ENCODE results near the gene TTC1.

Gene TTC1

DNA sequence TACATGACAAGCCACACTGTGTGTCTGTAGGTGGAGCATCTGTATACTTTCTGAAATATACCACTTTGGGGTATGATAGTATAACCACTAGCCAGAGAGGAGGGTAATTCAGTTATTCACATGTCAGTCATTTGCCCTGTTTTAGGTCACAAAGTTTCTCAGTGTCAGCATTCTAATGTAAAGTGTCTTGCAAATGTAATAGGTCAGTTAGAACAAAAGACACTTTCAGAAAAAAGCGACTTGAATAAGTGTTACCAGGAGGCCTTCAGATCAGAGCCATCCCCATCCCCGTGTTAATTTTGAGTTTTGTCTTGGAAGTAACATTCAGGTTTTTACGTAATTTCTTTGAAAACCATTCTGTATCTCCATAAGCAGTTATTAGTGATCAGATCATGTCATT lies 33.7 kb downstream of the TTC1 start:
- H3K27ac ChIP-seq (ENCODE audit: low read length) = no peak overlapping the region
- H3K9ac ChIP-seq (ENCODE audit: low read length) = no peak overlapping the region
- H3K79me2 ChIP-seq (ENCODE audit: low read length) = no peaks in the 10 kb centered on the region
- no peaks in the 10 kb centered on the region for H3K27me3 ChIP-seq (ENCODE audit: low read depth, low read length)
- H3K4me2 ChIP-seq (ENCODE audit: low read length) = no peak overlapping the region
- TF ChIP-seq, protein P1, sequence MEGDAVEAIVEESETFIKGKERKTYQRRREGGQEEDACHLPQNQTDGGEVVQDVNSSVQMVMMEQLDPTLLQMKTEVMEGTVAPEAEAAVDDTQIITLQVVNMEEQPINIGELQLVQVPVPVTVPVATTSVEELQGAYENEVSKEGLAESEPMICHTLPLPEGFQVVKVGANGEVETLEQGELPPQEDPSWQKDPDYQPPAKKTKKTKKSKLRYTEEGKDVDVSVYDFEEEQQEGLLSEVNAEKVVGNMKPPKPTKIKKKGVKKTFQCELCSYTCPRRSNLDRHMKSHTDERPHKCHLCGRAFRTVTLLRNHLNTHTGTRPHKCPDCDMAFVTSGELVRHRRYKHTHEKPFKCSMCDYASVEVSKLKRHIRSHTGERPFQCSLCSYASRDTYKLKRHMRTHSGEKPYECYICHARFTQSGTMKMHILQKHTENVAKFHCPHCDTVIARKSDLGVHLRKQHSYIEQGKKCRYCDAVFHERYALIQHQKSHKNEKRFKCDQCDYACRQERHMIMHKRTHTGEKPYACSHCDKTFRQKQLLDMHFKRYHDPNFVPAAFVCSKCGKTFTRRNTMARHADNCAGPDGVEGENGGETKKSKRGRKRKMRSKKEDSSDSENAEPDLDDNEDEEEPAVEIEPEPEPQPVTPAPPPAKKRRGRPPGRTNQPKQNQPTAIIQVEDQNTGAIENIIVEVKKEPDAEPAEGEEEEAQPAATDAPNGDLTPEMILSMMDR (IDR thresholded peaks at IDR 0.05; ENCODE audit: low read depth, low read length) = no peak
- no peak for TF ChIP-seq EZH2phosphoT487 (IDR thresholded peaks at IDR 0.05; ENCODE audit: low read depth)
- no peak overlapping the region for H2AFZ ChIP-seq (ENCODE audit: low read depth, low read length)
- H3K4me1 ChIP-seq (ENCODE audit: low read length) = no peaks in the 10 kb centered on the region
- H3K36me3 ChIP-seq (replicated peaks; ENCODE audit: low read depth, low read length) = peaks cover 17% of the 10 kb centered on the region
- H4K20me1 ChIP-seq (ENCODE audit: insufficient read depth, low read length) = no peaks in the 10 kb centered on the region
- H3K9me3 ChIP-seq (ENCODE audit: insufficient read depth, low read length) = no peaks in the 10 kb centered on the region
- H3K4me3 ChIP-seq (ENCODE audit: low read length) = no peak overlapping the region

DNA sequence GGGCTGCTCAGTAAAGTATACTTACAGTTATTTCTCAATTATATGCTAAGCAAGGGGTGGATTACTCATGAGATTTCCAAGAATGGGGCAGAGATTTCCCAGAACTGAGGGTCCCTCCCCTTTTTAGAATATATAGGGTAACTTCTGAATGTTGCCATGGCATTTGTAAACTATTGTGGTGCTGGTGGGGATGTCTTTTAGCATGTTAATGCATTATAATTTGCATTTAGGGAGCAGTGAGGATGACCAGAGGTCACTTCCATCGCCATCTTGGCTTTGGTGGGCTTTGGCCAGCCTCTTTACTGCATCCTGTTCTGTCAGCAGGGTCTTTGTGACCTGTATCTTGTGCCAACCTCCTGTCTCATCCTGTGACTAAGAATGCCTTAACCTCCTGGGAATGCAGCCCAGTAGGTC lies 35.5 kb downstream of the TTC1 start:
- Histone ChIP-seq H3K79me2 (ENCODE audit: low read length) (no peaks in the 10 kb centered on the region), H3K27ac (ENCODE audit: low read length) (no peak overlapping the region), H4K20me1 (ENCODE audit: insufficient read depth, low read length) (no peaks in the 10 kb centered on the region), H3K4me1 (ENCODE audit: low read length) (no peaks in the 10 kb centered on the region), H2AFZ (ENCODE audit: low read depth, low read length) (no peak overlapping the region), H3K4me3 (ENCODE audit: low read length) (no peak overlapping the region), H3K4me2 (ENCODE audit: low read length) (no peak overlapping the region), H3K9ac (ENCODE audit: low read length) (no peak overlapping the region), H3K36me3 (replicated peaks; ENCODE audit: low read depth, low read length) (peaks cover 15% of the 10 kb centered on the region), H3K27me3 (ENCODE audit: low read depth, low read length) (no peaks in the 10 kb centered on the region), H3K9me3 (ENCODE audit: insufficient read depth, low read length) (no peaks in the 10 kb centered on the region)
- TF ChIP-seq, protein P1 (IDR thresholded peaks at IDR 0.05; ENCODE audit: low read depth, low read length) = no peak
- TF ChIP-seq EZH2phosphoT487 (IDR thresholded peaks at IDR 0.05; ENCODE audit: low read depth) = no peak

DNA sequence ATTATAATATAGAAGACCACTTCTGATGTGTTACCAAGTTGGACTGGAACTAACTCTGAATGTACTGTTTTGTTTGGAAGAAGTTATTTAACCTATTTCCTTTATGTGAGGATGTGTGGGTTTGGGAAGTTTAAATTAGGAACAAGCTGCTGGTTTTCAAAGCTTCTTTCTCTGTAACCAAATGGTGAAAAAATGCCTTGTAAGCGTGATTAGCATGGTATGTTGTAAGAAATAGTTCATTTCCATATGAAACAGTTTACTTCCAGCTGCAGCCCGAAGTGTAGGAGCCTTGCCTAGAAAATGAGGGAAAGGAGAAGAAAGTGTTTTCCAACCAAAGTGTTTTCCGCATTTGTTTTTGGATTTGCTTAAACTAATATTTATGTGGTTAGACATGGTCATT lies 36.0 kb downstream of the TTC1 start:
- H3K9ac ChIP-seq (ENCODE audit: low read length) = no peak overlapping the region
- TF ChIP-seq EZH2phosphoT487 (IDR thresholded peaks at IDR 0.05; ENCODE audit: low read depth) = no peak
- TF ChIP-seq, protein P1 (IDR thresholded peaks at IDR 0.05; ENCODE audit: low read depth, low read length) = no peak
- H3K27ac ChIP-seq (ENCODE audit: low read length) = no peak overlapping the region
- H3K9me3 ChIP-seq (ENCODE audit: insufficient read depth, low read length) = no peaks in the 10 kb centered on the region
- no peaks in the 10 kb centered on the region for H4K20me1 ChIP-seq (ENCODE audit: insufficient read depth, low read length)
- H3K36me3 ChIP-seq (replicated peaks; ENCODE audit: low read depth, low read length) = peaks cover 15% of the 10 kb centered on the region
- H3K27me3 ChIP-seq (ENCODE audit: low read depth, low read length) = no peaks in the 10 kb centered on the region
- no peak overlapping the region for H2AFZ ChIP-seq (ENCODE audit: low read depth, low read length)
- no peaks in the 10 kb centered on the region for H3K4me1 ChIP-seq (ENCODE audit: low read length)
- no peak overlapping the region for H3K4me2 ChIP-seq (ENCODE audit: low read length)
- no peaks in the 10 kb centered on the region for H3K79me2 ChIP-seq (ENCODE audit: low read length)
- no peak overlapping the region for H3K4me3 ChIP-seq (ENCODE audit: low read length)

DNA sequence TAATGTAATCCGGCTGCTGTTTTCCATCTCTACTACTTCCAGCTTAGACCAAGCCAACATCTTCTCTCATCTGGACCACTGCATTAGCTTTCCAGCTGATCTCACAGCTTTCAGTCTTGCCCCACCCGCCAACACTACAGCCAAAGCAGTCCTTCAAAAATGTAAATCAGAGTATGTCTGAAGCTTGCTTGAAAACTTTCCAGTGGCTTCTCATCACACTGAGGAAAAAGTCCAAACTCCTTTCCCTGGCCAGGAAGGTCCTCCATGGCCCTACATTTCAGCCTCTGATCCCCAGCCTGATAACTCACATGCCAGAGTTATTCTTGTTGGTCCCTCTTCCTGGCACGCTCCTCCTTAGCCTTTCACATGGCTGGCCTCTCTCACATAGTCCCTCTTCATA lies 38.5 kb downstream of the TTC1 start:
- Histone ChIP-seq H3K79me2 (ENCODE audit: low read length) (no peaks in the 10 kb centered on the region), H3K36me3 (replicated peaks; ENCODE audit: low read depth, low read length) (peaks cover 18% of the 10 kb centered on the region), H3K4me3 (ENCODE audit: low read length) (no peak overlapping the region), H2AFZ (ENCODE audit: low read depth, low read length) (no peak overlapping the region), H3K27me3 (ENCODE audit: low read depth, low read length) (no peaks in the 10 kb centered on the region), H3K27ac (ENCODE audit: low read length) (no peak overlapping the region), H3K4me2 (ENCODE audit: low read length) (no peak overlapping the region), H3K9me3 (ENCODE audit: insufficient read depth, low read length) (no peaks in the 10 kb centered on the region), H3K9ac (ENCODE audit: low read length) (no peak overlapping the region), H4K20me1 (ENCODE audit: insufficient read depth, low read length) (no peaks in the 10 kb centered on the region), H3K4me1 (ENCODE audit: low read length) (no peaks in the 10 kb centered on the region)
- no peak for TF ChIP-seq EZH2phosphoT487 (IDR thresholded peaks at IDR 0.05; ENCODE audit: low read depth)
- TF ChIP-seq, protein P1 (IDR thresholded peaks at IDR 0.05; ENCODE audit: low read depth, low read length) = no peak
